NCI-H446 treated with DMSO at 0.1 percent for 48 hours (cell line): ENCODE measurements around the gene PHF12.
"Not testable (repeated sequence)": the region's sequence is repeated elsewhere in the genome, so short reads cannot be mapped to it uniquely, and the experiment has no call there.

Source experiments
- DNase-seq: peaks from one replicate; lab custom pipeline; 2025; lab: John Stamatoyannopoulos, UW

Gene PHF12

GRCh38 chr17:28901866-28902818, 49.2 kb downstream of the PHF12 start:
- no peak for DNase-seq

DNA sequence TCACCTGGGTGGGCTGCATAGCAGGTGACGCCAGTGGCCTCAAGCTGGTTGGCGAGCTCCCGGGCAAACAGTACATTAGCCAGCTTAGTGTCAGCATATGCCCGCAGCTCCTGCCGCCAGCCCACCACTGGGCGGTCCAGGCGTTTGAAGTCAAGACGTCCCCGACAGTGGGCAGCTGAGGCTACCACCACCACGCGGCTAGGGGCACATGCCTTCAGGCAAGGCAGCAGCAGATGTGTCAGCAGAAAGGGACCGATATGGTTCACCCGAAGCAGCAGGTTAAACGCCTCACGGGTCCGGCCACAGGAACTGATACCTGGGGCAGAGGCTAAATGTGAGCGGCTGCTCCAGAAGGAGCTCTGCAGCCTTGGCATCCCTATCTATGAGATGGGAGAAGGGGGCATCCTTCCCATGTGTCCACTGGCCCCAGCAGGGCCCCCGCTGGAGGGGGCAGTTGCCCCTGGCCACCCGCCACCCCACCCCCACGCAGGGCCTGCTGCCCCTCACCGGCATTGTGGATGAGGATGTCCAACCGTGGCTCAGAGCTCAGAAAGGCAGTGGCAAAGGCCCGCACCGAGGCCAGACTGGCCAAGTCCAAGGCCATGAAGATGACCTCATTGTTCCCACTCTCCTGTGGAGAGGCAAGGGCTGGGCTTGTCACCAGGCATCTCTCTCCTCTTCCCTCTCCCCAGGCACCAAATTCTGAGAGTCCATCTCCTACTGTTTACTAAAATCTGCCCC, 50.2 kb downstream of the PHF12 start:
- DNase-seq, result no peak

DNA sequence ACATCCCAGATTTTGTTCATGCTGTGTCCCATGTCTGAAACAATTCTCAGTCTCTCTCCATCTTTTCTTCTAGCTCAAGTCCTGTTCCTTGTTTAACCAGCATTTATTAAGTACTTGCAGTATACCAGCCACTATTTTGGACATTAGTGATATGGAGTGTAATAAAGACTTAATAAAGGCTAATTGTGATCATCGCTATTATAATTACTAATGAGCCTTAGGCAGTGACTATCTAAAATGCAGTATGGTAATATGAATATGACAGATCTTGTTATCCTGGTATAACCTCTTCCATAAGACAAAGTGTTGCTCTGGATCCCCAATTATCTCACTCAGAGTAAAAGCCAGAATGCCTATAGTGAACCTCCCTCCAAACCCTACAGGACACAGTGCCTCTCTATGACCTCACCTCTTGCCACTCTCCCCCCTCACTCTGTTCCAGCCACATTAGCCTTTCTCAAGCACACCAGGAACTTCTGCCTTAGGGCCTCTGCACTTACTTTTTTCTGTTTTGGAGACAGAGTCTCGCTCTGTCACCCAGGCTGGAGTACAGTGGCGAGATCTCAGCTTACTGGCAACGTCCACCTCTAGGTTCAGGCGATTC, 52.0 kb downstream of the PHF12 start:
- DNase-seq, result no peak

DNA sequence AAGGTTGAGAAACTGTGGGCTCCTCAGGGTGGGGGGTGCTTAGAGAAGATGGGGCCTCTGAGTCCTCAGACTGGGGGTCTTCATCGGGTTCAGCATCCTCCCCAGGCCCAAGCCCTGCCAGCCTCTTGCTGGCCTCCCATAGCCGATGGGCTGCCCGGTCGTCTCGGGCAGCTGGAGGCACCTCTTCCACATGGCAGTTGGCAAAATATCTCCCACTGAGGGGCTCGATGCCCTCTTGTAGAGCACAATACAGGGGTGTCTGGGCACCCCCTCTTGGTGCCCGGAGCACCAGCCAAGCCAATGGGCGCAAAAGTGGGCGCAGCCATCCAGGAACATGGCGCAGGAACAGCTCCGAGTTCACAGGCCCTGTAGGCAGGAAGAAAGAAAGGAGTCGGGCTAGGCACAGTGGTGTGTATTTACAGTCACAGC, 52.8 kb downstream of the PHF12 start:
- DNase-seq, result no peak

GRCh38 chr17:28897769-28898526, 53.4 kb downstream of the PHF12 start:
- no peak for DNase-seq

DNA sequence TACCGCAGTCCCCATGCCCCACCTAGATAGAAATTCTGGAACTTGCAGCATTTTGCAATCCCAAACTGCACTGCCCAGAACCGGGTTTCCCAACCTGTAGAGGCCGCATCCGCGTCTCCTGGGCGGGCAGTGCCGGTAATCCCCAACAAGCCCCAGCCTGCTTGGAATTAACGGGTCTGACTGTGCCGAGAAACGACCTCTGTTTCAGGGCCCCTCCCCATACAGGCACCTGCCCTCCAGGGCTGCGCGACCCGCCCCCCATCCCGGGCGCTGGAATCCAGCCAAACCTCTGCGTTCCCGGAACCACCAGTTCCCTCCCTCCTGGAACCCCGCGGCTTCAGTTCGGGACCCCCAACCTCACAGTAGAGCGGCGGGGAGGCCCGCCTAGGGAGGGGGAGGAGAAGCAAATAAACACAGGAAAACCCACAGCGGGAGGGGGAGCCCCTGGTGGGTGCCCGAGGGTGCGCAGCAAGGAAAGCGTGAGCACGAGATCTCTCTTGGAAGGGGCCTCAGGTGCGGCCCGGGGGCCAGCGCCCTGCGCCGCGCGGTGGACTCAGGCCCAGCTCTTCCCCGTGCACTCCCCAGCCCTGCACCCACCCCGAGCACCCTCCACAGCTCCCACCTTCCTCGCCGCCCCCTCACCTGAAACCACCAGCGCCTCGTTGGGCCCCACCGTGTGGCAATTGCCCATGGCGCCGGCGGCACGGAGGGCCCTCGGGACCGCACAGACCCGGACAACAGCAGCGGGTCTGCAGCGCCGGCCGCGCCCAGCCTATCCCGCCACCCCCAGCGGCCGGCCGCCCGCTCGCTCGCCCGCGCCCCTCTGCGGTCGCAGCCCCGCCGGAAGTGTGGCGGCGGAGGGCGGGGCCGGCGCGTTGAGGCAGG, 54.2 kb downstream of the PHF12 start, which contains the start of gene FLOT2:
Gene FLOT2 (minus strand): TSS at position 850 of the 885 bp plus-strand sequence. CDS start 159 bp downstream, at position 691.
- no peak for DNase-seq

GRCh38 chr17:28896491-28896883, 54.8 kb downstream of the PHF12 start:
- no peak for DNase-seq

GRCh38 chr17:28895794-28896447, 55.4 kb downstream of the PHF12 start:
- DNase-seq, result no peak

- DNase-seq, result not testable (repeated sequence)
Observed at GRCh38 chr17:28893248-28894183, 57.8 kb downstream of the PHF12 start.

DNA sequence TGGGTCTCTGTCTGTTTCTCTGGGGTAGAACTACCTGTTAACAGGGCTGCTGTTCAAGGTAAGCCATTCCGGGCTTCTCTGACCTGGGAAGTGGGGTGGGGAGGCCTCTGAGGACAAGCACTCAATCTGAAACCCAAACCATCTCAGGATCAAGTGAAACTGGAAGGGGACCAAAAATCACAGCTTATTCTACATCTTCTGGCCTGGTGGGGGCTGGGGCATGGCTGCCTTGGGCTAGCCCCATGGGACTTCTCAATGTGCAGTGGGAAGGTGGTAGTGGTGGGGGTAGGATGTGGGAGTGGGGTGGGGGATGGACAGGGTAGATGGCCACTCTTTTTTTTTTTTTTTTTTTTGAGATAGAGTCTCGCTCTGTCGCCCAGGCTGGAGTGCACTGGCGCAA, 59.3 kb downstream of the PHF12 start:
- DNase-seq, result no peak

GRCh38 chr17:28891201-28891600, 60.1 kb downstream of the PHF12 start:
- DNase-seq, result no peak

- no peak for DNase-seq
Observed at GRCh38 chr17:28889996-28890395, 61.3 kb downstream of the PHF12 start.

- DNase-seq, result no peak
Observed at GRCh38 chr17:28888832-28889231, 62.5 kb downstream of the PHF12 start.

- no peak for DNase-seq
Observed at GRCh38 chr17:28887871-28888471, 63.3 kb downstream of the PHF12 start.

DNA sequence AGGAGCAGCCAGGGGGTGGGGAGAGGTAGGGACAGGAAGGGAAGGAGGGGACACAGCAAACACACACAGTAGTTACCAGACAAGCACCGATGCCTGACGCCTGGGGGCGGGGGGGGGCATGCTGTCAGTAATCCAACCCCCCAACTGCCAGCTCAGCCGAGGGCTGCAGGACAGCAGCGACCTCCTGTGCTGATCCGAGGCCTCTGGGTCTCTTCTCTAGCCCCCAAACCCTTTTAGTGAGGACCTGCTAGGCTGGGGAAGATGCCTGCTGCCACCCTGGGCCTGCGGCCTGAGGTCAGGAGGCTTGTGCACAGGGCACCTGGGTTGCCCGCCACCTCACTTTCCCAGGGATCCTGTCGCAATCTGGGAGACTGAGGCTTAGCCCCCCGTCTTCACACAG, 65.4 kb downstream of the PHF12 start:
- DNase-seq, result no peak

DNA sequence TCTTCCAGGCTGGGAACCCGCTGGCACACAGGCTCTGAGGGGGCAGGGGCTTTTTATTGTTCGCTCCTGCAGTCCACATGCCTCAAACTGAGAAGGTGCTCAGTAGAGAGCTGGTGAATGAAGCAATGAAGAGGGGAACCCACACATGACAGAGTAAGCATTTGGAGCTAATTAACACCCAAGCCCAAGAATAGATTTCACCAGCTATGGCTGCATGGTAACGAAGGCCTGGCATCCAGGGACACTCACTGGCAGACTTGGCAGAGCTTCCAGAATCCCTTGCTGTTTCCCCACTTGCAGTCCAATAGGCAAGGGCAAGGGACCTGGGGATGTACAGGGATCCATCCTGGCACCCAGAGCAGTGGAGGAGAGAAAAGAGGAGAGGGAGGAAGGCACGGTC, 66.0 kb downstream of the PHF12 start:
- no peak for DNase-seq

GRCh38 chr17:28883967-28884702, 67.2 kb downstream of the PHF12 start:
- DNase-seq, result no peak
